ENCODE data around the gene SND1. TPM values are rescaled to one million over a fixed set of nuclear protein-coding genes. Genes with fewer than 3 reads are reported as not detected.
A peak's percentile ranks its signal among the peaks of the same experiment; 100 is the strongest.

SND1 gene
- total and polyA plus RNA-seq, 2 of the 4 experiments (the other 2 are of a cell fraction) = 154 to 294 TPM

GRCh38 chr7:128022631-128023532 lies 370.9 kb downstream of the SND1 start:
- H3K4me3 ChIP-seq (ENCODE audit: insufficient read depth, low read depth, low read length) = no peak overlapping the region
- peak overlapping the region; percentile 29; the same call in 1 of the 2 replicates for H3K23ac ChIP-seq (ENCODE audit: low read depth, low read length)
- no peak overlapping the region for H4K5ac ChIP-seq (ENCODE audit: low read depth, low read length)
- H2BK20ac ChIP-seq (ENCODE audit: low read depth, low read length) = no peak overlapping the region; the same call in 1 of the 2 replicates
- peak overlapping the region; percentile 65; the same call in 1 of the 2 replicates for H2AK5ac ChIP-seq (ENCODE audit: low read depth, low read length)
- H2BK15ac ChIP-seq (ENCODE audit: low read depth, low read length) = peak overlapping the region; percentile 19; the same call in 2 of the 3 replicates
- no peaks in the 10 kb centered on the region for H3K27me3 ChIP-seq (ENCODE audit: control insufficient read depth, insufficient read depth, low read length)
- H4K91ac ChIP-seq (ENCODE audit: insufficient read depth, low read depth, low read length) = peak overlapping the region; percentile 12; the same call in 1 of the 2 replicates
- H2BK120ac ChIP-seq (ENCODE audit: low read depth, low read length) = peak overlapping the region; percentile 11
- in situ Hi-C loops (cut with MboI; ENCODE audit: low sequenced_read_pairs) = no loop called here
- no peaks in the 10 kb centered on the region for H3K9me3 ChIP-seq (ENCODE audit: control insufficient read depth, insufficient read depth, low read length)
- H3K56ac ChIP-seq (ENCODE audit: extremely low read depth, insufficient read depth, low read length) = no peak overlapping the region
- ATAC-seq (ENCODE audit: low read depth) (peak; percentile 90), DNase-seq (peak; percentile 81)
- H3K27ac ChIP-seq (ENCODE audit: insufficient read depth, low read length) = peak overlapping the region; percentile 43; the same call in 1 of the 2 replicates
- 90% methylated on average over 2 of the region's 6 CpGs; no CpG with 5 or more reads in 1 of the 2 experiments for WGBS, 2 experiments (ENCODE audit: extremely low coverage in 2 of 2, insufficient read length in 1 of 2)
- peak overlapping the region; percentile 69 for H3K4ac ChIP-seq (ENCODE audit: low read depth, low read length)
- ChIA-PET POLR2A (ENCODE audit: unreplicated experiment) (no interaction called here), CTCF (no interaction called here)
- peaks cover 30% of the 10 kb centered on the region for H3K9me1 ChIP-seq (ENCODE audit: insufficient read depth, low read length)
- BruUV-seq (replicated peaks) = no TSS peak
- H2AFZ ChIP-seq (replicated peaks; ENCODE audit: low read length, poor library complexity) = no peak overlapping the region
- intact Hi-C loops (cut with micrococcal nuclease) = no loop called here
- H4K20me1 ChIP-seq (ENCODE audit: insufficient read depth, low read length) = peaks cover 56% of the 10 kb centered on the region
- H3K36me3 ChIP-seq (ENCODE audit: control insufficient read depth, insufficient read depth, low read length) = peaks cover 3% of the 10 kb centered on the region
- dilution Hi-C loops (cut with HindIII; ENCODE audit: low sequenced_read_pairs, unreplicated experiment) = no loop called here
- H2AK9ac ChIP-seq (replicated peaks; ENCODE audit: low read depth, low read length, poor library complexity) = peak overlapping the region; percentile 76
- peak overlapping the region in 1 of 2 experiments; percentile 7; a peak in 2 of 4 replicates for H4K8ac ChIP-seq (ENCODE audit: low read depth in 2 of 2, low read length in 2 of 2)
- no peak overlapping the region for H3K9ac ChIP-seq (ENCODE audit: low read depth, low read length)
- peak overlapping the region; percentile 17; the same call in 1 of the 2 replicates for H3K14ac ChIP-seq (replicated peaks; ENCODE audit: low read depth, low read length)
- H3K4me2 ChIP-seq (ENCODE audit: low read depth, low read length) = no peak overlapping the region; the same call in 1 of the 2 replicates
- peak; percentile 70 for TF ChIP-seq FOS (IDR thresholded peaks at IDR 0.05; ENCODE audit: low read depth, low read length)
- TF ChIP-seq CTCF (conservative IDR thresholded peaks at IDR 0.05; ENCODE audit: low read depth, low read length) = no peak
- peak; percentile 75 for TF ChIP-seq CEBPB (IDR thresholded peaks at IDR 0.05; ENCODE audit: low read depth, low read length)
- 0 out of 2 replicates have a peak, but pooled peaks have one; percentile 4 for TF ChIP-seq SMC3 (IDR thresholded peaks at IDR 0.05; ENCODE audit: low read depth, low read length)
- TF ChIP-seq MAZ (IDR thresholded peaks at IDR 0.05; ENCODE audit: borderline replicate concordance, low read depth, low read length) = peak; percentile 47; the same call in 1 of the 2 replicates
- peaks cover 36 to 80% of the 10 kb centered on the region in 2 experiments for H3K79me1 ChIP-seq (ENCODE audit: low read depth in 1 of 2, low read length in 2 of 2)
- H2BK5ac ChIP-seq (ENCODE audit: low read depth, low read length, poor library complexity, severe bottlenecking) = no peak overlapping the region
- H3K4me1 ChIP-seq (ENCODE audit: control insufficient read depth, insufficient read depth, low read length) = peaks cover 16% of the 10 kb centered on the region
- H3K18ac ChIP-seq (ENCODE audit: low read depth, low read length) = no peak overlapping the region
